ENCODE data around the gene MMP20. TPM values are rescaled to one million over a fixed set of nuclear protein-coding genes. Genes with fewer than 3 reads are reported as not detected.

Gene MMP20
- total and polyA plus RNA-seq, 2 of the 13 experiments (the other 11 are each of a cell fraction or from before 2014, with no cell fraction given) = 0.05 TPM; not detected in 1

GRCh38 chr11:102568851-102569250 is 56.3 kb downstream of the MMP20 start (continued):
- TF ChIP-seq, protein P1, sequence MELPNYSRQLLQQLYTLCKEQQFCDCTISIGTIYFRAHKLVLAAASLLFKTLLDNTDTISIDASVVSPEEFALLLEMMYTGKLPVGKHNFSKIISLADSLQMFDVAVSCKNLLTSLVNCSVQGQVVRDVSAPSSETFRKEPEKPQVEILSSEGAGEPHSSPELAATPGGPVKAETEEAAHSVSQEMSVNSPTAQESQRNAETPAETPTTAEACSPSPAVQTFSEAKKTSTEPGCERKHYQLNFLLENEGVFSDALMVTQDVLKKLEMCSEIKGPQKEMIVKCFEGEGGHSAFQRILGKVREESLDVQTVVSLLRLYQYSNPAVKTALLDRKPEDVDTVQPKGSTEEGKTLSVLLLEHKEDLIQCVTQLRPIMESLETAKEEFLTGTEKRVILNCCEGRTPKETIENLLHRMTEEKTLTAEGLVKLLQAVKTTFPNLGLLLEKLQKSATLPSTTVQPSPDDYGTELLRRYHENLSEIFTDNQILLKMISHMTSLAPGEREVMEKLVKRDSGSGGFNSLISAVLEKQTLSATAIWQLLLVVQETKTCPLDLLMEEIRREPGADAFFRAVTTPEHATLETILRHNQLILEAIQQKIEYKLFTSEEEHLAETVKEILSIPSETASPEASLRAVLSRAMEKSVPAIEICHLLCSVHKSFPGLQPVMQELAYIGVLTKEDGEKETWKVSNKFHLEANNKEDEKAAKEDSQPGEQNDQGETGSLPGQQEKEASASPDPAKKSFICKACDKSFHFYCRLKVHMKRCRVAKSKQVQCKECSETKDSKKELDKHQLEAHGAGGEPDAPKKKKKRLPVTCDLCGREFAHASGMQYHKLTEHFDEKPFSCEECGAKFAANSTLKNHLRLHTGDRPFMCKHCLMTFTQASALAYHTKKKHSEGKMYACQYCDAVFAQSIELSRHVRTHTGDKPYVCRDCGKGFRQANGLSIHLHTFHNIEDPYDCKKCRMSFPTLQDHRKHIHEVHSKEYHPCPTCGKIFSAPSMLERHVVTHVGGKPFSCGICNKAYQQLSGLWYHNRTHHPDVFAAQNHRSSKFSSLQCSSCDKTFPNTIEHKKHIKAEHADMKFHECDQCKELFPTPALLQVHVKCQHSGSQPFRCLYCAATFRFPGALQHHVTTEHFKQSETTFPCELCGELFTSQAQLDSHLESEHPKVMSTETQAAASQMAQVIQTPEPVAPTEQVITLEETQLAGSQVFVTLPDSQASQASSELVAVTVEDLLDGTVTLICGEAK (IDR thresholded peaks at IDR 0.05) = no peak
- TF ChIP-seq, protein P1 (CRISPR knock-in tag; IDR thresholded peaks at IDR 0.05) = no peak
- TF ChIP-seq, protein P2, sequence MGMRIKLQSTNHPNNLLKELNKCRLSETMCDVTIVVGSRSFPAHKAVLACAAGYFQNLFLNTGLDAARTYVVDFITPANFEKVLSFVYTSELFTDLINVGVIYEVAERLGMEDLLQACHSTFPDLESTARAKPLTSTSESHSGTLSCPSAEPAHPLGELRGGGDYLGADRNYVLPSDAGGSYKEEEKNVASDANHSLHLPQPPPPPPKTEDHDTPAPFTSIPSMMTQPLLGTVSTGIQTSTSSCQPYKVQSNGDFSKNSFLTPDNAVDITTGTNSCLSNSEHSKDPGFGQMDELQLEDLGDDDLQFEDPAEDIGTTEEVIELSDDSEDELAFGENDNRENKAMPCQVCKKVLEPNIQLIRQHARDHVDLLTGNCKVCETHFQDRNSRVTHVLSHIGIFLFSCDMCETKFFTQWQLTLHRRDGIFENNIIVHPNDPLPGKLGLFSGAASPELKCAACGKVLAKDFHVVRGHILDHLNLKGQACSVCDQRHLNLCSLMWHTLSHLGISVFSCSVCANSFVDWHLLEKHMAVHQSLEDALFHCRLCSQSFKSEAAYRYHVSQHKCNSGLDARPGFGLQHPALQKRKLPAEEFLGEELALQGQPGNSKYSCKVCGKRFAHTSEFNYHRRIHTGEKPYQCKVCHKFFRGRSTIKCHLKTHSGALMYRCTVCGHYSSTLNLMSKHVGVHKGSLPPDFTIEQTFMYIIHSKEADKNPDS (CRISPR knock-in tag; IDR thresholded peaks at IDR 0.05) = no peak
- TF ChIP-seq ZFP82 (CRISPR knock-in tag; IDR thresholded peaks at IDR 0.05; ENCODE audit: borderline replicate concordance) (no peak), ZNF121 (CRISPR knock-in tag; IDR thresholded peaks at IDR 0.05) (no peak), TEAD2 (CRISPR knock-in tag; IDR thresholded peaks at IDR 0.05) (no peak), TP53 (CRISPR knock-in tag; conservative IDR thresholded peaks at IDR 0.05) (no peak)
- TF ChIP-seq, protein P3, sequence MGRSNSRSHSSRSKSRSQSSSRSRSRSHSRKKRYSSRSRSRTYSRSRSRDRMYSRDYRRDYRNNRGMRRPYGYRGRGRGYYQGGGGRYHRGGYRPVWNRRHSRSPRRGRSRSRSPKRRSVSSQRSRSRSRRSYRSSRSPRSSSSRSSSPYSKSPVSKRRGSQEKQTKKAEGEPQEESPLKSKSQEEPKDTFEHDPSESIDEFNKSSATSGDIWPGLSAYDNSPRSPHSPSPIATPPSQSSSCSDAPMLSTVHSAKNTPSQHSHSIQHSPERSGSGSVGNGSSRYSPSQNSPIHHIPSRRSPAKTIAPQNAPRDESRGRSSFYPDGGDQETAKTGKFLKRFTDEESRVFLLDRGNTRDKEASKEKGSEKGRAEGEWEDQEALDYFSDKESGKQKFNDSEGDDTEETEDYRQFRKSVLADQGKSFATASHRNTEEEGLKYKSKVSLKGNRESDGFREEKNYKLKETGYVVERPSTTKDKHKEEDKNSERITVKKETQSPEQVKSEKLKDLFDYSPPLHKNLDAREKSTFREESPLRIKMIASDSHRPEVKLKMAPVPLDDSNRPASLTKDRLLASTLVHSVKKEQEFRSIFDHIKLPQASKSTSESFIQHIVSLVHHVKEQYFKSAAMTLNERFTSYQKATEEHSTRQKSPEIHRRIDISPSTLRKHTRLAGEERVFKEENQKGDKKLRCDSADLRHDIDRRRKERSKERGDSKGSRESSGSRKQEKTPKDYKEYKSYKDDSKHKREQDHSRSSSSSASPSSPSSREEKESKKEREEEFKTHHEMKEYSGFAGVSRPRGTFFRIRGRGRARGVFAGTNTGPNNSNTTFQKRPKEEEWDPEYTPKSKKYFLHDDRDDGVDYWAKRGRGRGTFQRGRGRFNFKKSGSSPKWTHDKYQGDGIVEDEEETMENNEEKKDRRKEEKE (IDR thresholded peaks at IDR 0.05) = no peak

Measured in HepG2 (cell line).